DMS114 treated with DMSO at 0.1 percent for 48 hours (cell line): Measurements from ENCODE around the gene FAM20A.
"Not testable (repeated sequence)": the region's sequence is repeated elsewhere in the genome, so short reads cannot be mapped to it uniquely, and the experiment has no call there.

Experiments
- DNase-seq: peaks from one replicate; lab custom pipeline; 2025; ENCODE audit not compliant: unreplicated experiment; lab: John Stamatoyannopoulos, UW

Gene FAM20A

GRCh38 chr17:68533887-68534694 lies 67.1 kb downstream of the FAM20A start:
- no peak for DNase-seq

GRCh38 chr17:68532826-68533225 lies 68.3 kb downstream of the FAM20A start:
- DNase-seq = no peak

GRCh38 chr17:68531252-68531651 lies 69.9 kb downstream of the FAM20A start:
- DNase-seq = no peak

- no peak for DNase-seq
Measured at GRCh38 chr17:68527314-68527713, 73.9 kb downstream of the FAM20A start.

GRCh38 chr17:68526548-68526947 lies 74.6 kb downstream of the FAM20A start:
- DNase-seq = no peak

- no peak for DNase-seq
Measured at GRCh38 chr17:68522266-68522665, 78.9 kb downstream of the FAM20A start.

GRCh38 chr17:68519911-68520310 lies 81.3 kb downstream of the FAM20A start:
- DNase-seq = no peak

GRCh38 chr17:68519051-68519450 lies 82.1 kb downstream of the FAM20A start:
- DNase-seq = not testable (repeated sequence)

GRCh38 chr17:68518063-68518815 lies 82.9 kb downstream of the FAM20A start:
- no peak for DNase-seq

- DNase-seq = not testable (repeated sequence)
Measured at GRCh38 chr17:68517605-68518004, 83.6 kb downstream of the FAM20A start.

GRCh38 chr17:68516732-68517131 lies 84.4 kb downstream of the FAM20A start:
- no peak for DNase-seq

GRCh38 chr17:68514831-68515635 lies 86.1 kb downstream of the FAM20A start:
- peak; percentile 37 for DNase-seq

GRCh38 chr17:68513932-68514331 lies 87.2 kb downstream of the FAM20A start:
- no peak for DNase-seq

- DNase-seq = peak; percentile 24
Measured at GRCh38 chr17:68512960-68513474, 88.2 kb downstream of the FAM20A start.

GRCh38 chr17:68512247-68512959 lies 88.8 kb downstream of the FAM20A start, which contains the start of gene PRKAR1A:
Gene PRKAR1A, plus strand, starts transcription at chr17:68512430. Its CDS starts 2,970 bp downstream, at chr17:68515400.
- peak; percentile 80 for DNase-seq

GRCh38 chr17:68511671-68512246 lies 89.4 kb downstream of the FAM20A start:
- peak; percentile 40 for DNase-seq

GRCh38 chr17:68511254-68511670 lies 89.9 kb downstream of the FAM20A start:
- DNase-seq = no peak

- no peak for DNase-seq
Measured at GRCh38 chr17:68509141-68510057, 91.8 kb downstream of the FAM20A start.

GRCh38 chr17:68507576-68507975 lies 93.6 kb downstream of the FAM20A start:
- DNase-seq = no peak
